Cardiac fibroblast (primary cell): ENCODE data around the gene NPHS1.

Experiments
- DNase-seq, 2 donors: peaks; one replicate each; pipeline versions ENCODE4 v3.0.0 to v3.0.0-alpha.2; 2010; ENCODE audit warnings: low read depth in 2 of 2
- H3K4me3 ChIP-seq, 2 donors: replicated peaks in 1 of 2; 1 replicate in 1 of 2; 2 replicates in 1 of 2; pipeline ENCODE4 v1.5.1; 2011; ENCODE audit warnings: low read depth in 2 of 2, low read length in 2 of 2, mild to moderate bottlenecking in 2 of 2, moderate library complexity in 1 of 2
- TF ChIP-seq, protein P1 (sequence below): IDR thresholded peaks from one replicate; pipeline ENCODE4 v1.5.1; 2011; ENCODE audit warnings: low read depth, mild to moderate bottlenecking, low read length, inconsistent platforms

Gene NPHS1

DNA sequence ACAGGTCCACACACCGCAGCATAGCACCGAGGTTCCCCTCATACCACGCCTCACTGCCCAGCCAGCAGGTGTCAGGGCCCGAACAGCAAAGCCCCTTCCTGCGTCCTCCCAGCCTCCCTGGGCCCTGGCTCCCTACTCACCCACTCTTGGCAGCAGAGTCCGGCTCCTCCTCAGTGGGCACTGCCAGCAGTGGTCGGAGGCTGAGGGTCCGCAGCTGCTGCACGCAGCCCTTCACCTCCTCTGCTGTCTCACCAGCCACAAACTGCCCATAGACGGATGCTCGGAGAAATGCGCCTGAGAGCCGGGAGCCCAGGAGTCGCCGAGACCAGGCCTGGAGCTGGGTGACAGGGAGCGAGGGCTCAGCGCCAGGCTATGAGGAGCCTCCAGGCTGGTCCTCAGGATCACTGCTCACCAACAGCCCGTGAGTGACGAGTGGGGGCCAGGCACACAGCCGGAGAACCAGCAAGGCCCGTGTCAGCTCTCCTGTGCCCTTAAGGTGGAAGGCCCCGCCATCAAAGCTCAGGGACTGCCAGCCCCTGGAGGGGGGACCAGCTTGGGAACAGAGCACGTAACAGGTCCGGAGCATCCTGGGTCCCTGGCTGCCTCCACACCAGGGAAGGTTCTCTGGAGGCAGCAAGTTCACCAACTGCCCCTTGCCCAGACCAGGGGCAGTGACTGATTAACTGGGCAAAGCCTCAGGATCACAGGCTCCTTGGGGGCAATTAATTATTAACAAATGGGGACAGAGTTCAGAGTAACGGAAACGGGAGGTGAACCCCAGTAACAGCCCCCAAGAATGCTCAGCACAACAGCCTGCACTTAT lies 39.9 kb downstream of the NPHS1 start, which contains the start of gene PRODH2:
Gene PRODH2, minus strand, starts transcription at position 626 of the 823 bp plus-strand sequence. Its CDS starts 40 bp downstream, at position 586.
- no peak within 1 kb of the TSS for H3K4me3 ChIP-seq
- TF ChIP-seq, protein P1, sequence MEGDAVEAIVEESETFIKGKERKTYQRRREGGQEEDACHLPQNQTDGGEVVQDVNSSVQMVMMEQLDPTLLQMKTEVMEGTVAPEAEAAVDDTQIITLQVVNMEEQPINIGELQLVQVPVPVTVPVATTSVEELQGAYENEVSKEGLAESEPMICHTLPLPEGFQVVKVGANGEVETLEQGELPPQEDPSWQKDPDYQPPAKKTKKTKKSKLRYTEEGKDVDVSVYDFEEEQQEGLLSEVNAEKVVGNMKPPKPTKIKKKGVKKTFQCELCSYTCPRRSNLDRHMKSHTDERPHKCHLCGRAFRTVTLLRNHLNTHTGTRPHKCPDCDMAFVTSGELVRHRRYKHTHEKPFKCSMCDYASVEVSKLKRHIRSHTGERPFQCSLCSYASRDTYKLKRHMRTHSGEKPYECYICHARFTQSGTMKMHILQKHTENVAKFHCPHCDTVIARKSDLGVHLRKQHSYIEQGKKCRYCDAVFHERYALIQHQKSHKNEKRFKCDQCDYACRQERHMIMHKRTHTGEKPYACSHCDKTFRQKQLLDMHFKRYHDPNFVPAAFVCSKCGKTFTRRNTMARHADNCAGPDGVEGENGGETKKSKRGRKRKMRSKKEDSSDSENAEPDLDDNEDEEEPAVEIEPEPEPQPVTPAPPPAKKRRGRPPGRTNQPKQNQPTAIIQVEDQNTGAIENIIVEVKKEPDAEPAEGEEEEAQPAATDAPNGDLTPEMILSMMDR, result no peak
- DNase-seq, result no peak

DNA sequence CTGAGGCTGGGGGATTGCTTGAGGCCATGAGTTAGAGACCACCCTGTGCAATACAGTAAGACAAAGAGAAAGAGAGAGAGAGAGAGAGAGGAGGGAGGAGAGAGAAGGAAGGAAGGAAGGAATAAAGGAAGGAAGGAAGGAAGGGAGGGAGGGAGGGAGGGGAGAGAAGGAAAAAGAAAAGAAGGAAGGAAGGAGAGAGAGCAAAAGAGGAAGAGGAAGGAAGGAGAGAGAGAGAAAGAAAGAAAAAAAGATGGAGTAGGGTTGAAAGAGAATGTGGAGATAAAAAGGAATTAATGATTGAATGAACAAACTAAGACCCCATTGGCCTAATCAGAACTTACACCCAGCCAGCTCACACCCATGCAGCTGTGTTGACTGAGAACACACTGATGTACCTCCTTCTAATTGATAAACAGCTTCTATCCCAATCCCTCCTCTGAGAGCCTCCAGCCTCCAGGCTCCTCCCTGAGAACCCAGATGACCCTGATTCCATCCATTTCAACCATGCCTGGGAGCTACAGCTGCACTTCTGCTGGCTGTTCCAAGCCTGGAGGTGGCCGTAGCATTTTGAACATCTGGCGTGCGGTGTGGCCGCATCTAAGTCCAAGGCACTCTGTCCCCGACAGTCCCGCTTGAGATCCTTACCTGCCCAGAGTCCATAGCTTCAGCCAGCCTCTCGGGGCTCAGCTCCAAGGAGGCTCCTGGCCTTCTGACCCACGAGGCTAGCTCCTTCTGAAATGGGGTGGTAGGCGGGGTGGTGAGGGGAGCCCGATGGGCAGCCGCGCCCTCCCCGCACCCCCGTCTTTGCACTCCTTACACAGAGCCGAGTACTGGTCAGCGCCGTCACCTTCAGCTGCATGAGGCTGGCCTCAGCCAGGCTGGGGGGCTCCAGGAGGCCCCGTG lies 40.7 kb downstream of the NPHS1 start:
- no peak overlapping the region for H3K4me3 ChIP-seq
- DNase-seq, result no peak
- TF ChIP-seq, protein P1, result no peak

DNA sequence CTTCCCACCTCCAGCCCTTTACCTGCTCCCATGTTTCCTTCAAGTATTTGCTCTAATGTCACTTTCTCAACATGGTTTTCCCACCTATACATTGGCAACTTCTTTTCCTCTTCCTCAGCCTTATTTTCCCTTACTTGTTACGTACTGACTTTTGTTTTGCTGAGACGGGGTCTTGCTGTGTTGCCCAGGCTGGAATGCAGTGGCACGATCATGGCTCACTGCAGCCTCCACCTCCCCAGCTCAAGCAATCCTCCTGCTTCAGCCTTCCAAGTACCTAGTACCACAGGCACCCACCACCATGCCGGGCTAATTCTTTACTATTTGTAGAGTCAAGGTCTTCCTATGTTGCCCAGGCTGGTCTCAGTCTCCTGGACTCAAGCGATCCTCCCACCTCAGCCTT lies 44.7 kb downstream of the NPHS1 start:
- DNase-seq, result no peak
- H3K4me3 ChIP-seq, result no peak overlapping the region
- TF ChIP-seq, protein P1, result no peak

DNA sequence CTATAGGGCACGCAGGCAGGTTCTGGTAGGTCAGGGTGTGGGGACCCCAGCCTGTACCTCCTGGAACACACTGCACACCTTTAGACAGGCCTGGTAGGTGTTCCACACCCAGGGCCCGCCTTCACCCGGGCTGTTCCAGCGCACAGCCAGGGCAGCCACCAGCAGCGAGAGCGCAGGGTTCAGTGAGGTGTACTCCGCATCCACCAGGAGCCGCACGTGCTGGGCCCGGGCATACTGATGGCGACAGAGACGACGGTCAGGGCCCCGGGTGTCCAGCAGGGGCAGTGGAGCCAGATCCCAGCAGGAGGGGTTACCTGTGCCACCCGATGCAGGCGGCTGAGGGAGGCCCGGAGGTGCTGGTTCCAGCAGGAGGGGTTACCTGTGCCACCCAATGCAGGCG lies 45.7 kb downstream of the NPHS1 start:
- TF ChIP-seq, protein P1, result no peak
- H3K4me3 ChIP-seq, result no peak overlapping the region

DNA sequence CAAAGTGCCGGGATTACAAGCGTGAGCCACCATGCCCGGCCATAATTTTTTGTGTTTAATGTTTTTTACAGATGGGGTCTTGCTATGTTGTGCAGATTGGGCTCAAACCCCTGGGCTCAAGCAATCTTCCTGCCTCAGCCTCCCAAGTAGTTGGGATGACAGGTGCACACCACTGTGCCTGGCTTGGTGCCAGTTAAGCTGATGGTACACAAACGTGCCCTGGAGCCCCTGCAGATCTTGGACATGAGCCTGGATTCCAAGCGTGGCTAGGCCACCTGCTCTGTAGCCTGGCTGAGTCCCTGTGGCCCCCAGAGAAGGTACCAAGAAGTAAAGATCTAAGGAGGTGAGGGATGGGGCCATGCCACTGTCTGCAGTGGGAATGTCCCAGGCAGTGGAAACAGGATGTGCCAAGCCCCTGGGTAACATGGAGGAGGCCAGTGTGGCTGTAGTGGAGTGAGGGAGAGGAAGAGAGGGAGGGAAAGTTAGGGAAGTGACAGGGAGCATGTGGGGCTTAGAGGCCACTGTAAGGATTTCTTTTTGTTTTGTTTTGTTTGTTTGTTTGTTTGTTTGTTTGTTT lies 46.7 kb downstream of the NPHS1 start:
- no peak overlapping the region for H3K4me3 ChIP-seq
- TF ChIP-seq, protein P1, result no peak
- DNase-seq, result no peak

More for the DNA sequence above, 45.7 kb downstream of the NPHS1 start:
- no peak for DNase-seq

DNA sequence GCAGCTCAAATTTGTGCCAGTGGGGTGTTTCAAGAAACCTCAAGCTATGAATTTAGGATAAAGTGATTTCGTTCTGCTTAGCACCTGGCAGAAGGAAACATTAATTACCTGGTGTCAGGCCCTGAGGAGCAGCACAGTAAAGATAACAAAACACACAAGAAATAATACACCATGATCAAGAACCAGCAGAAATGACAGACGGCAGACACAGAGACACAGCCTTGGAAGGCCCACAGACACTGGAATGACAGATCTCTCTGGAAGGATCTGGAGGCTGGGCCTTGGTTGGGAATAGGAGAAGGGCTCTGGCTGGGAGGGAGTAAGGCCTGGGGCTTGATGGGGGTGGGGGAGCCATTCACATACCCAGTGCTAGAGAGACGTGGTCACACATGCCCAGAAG lies 50.5 kb downstream of the NPHS1 start:
- no peak for DNase-seq
- TF ChIP-seq, protein P1, result no peak
- H3K4me3 ChIP-seq, result no peak overlapping the region
